ENCODE results near the gene DIAPH3. TPM values are rescaled to one million over a fixed set of nuclear protein-coding genes. Genes with fewer than 3 reads are reported as not detected.

Gene DIAPH3
- total RNA-seq, 1 donor from 2014 or later: 2.6 TPM

DNA sequence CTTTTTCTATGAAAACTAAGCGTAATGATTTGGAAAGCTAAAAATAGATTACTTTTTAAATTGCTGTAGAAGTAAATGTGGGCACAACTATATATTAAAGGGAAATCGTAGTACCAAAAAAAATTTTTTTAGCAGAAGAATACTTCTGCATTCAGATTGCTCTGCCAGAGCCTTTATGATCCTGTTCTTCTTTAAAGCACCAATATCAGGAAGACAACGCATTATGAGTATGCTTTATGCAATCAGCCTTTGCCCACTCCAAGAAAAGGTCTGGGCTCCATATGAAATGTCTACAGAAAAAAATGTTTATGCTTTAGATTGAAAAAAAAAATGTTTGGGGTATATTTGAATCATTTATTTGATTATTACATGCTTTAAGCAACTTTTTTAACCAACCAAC is 137.4 kb downstream of the DIAPH3 start:
- no peak overlapping the region for H3K4me3 Mint-ChIP-seq (ENCODE audit: unreplicated experiment)
- peaks cover 1% of the 10 kb centered on the region for H3K27me3 Mint-ChIP-seq (ENCODE audit: unreplicated experiment)
- no peaks in the 10 kb centered on the region for H3K4me1 Mint-ChIP-seq (ENCODE audit: low read depth, unreplicated experiment)
- no peak overlapping the region for H3K27ac Mint-ChIP-seq (ENCODE audit: unreplicated experiment)
- no peak for DNase-seq
- TF ChIP-seq, protein P1, sequence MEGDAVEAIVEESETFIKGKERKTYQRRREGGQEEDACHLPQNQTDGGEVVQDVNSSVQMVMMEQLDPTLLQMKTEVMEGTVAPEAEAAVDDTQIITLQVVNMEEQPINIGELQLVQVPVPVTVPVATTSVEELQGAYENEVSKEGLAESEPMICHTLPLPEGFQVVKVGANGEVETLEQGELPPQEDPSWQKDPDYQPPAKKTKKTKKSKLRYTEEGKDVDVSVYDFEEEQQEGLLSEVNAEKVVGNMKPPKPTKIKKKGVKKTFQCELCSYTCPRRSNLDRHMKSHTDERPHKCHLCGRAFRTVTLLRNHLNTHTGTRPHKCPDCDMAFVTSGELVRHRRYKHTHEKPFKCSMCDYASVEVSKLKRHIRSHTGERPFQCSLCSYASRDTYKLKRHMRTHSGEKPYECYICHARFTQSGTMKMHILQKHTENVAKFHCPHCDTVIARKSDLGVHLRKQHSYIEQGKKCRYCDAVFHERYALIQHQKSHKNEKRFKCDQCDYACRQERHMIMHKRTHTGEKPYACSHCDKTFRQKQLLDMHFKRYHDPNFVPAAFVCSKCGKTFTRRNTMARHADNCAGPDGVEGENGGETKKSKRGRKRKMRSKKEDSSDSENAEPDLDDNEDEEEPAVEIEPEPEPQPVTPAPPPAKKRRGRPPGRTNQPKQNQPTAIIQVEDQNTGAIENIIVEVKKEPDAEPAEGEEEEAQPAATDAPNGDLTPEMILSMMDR (IDR thresholded peaks at IDR 0.05; ENCODE audit: partially characterized antibody, unreplicated experiment): no peak
- H3K9me3 Mint-ChIP-seq (ENCODE audit: unreplicated experiment): peaks cover 2% of the 10 kb centered on the region
- peaks cover 8% of the 10 kb centered on the region for H3K36me3 Mint-ChIP-seq (ENCODE audit: unreplicated experiment)

DNA sequence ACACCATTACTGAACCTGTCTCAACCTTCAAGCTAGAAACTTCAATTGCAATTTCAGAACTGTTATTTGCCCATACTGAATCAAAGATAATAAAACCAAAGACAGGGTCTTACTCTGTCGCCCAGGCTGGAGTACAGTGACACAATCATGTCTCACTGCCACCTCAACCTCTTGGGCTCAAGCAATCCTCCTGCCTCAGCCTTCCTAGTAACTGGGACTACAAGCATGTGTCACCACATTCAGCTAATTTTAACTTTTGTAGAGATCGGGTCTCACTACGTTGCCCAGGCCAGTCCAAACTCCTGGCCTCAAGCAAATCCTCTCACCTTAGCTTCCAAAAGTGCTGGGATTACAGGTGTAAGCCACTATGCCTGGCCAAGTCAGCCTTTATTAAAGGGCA is 143.4 kb downstream of the DIAPH3 start:
- DNase-seq: no peak
- no peaks in the 10 kb centered on the region for H3K4me1 Mint-ChIP-seq (ENCODE audit: low read depth, unreplicated experiment)
- H3K4me3 Mint-ChIP-seq (ENCODE audit: unreplicated experiment): no peak overlapping the region
- no peaks in the 10 kb centered on the region for H3K9me3 Mint-ChIP-seq (ENCODE audit: unreplicated experiment)
- H3K36me3 Mint-ChIP-seq (ENCODE audit: unreplicated experiment): peaks cover 8% of the 10 kb centered on the region
- H3K27ac Mint-ChIP-seq (ENCODE audit: unreplicated experiment): no peak overlapping the region
- TF ChIP-seq, protein P1 (IDR thresholded peaks at IDR 0.05; ENCODE audit: partially characterized antibody, unreplicated experiment): no peak
- H3K27me3 Mint-ChIP-seq (ENCODE audit: unreplicated experiment): peaks cover 1% of the 10 kb centered on the region

GRCh38 chr13:60019119-60019993 is 144.4 kb downstream of the DIAPH3 start:
- peaks cover 5% of the 10 kb centered on the region for H3K36me3 Mint-ChIP-seq (ENCODE audit: unreplicated experiment)
- H3K27me3 Mint-ChIP-seq (ENCODE audit: unreplicated experiment): peaks cover 1% of the 10 kb centered on the region
- no peaks in the 10 kb centered on the region for H3K4me1 Mint-ChIP-seq (ENCODE audit: low read depth, unreplicated experiment)
- TF ChIP-seq, protein P1 (IDR thresholded peaks at IDR 0.05; ENCODE audit: partially characterized antibody, unreplicated experiment): no peak
- H3K9me3 Mint-ChIP-seq (ENCODE audit: unreplicated experiment): no peaks in the 10 kb centered on the region
- H3K27ac Mint-ChIP-seq (ENCODE audit: unreplicated experiment): no peak overlapping the region
- DNase-seq: no peak
- H3K4me3 Mint-ChIP-seq (ENCODE audit: unreplicated experiment): no peak overlapping the region

GRCh38 chr13:60018536-60018935 is 145.2 kb downstream of the DIAPH3 start:
- Mint-ChIP-seq H3K27ac (ENCODE audit: unreplicated experiment) (no peak overlapping the region), H3K36me3 (ENCODE audit: unreplicated experiment) (no peaks in the 10 kb centered on the region), H3K27me3 (ENCODE audit: unreplicated experiment) (no peaks in the 10 kb centered on the region), H3K4me1 (ENCODE audit: low read depth, unreplicated experiment) (no peaks in the 10 kb centered on the region), H3K4me3 (ENCODE audit: unreplicated experiment) (no peak overlapping the region), H3K9me3 (ENCODE audit: unreplicated experiment) (no peaks in the 10 kb centered on the region)
- DNase-seq: no peak
- TF ChIP-seq, protein P1 (IDR thresholded peaks at IDR 0.05; ENCODE audit: partially characterized antibody, unreplicated experiment): no peak

DNA sequence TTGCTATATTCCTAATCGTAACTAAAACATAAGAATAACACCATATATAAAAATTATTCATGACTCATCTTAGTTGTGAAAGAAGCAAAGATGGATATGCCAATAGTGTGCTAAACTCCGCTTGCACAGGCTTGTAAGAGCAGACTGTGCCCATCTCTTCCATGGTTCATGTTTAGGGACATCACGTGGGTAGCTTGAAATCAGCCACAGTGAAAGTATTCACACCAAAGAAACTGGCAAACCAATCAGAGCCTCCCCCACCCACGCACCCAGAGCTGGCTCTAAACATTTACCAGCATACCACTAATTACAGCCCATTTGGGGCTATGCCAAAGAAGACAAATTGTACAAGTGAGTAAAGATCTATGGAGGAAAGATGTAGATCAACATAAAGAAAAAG is 147.5 kb downstream of the DIAPH3 start:
- no peaks in the 10 kb centered on the region for H3K27me3 Mint-ChIP-seq (ENCODE audit: unreplicated experiment)
- TF ChIP-seq, protein P1 (IDR thresholded peaks at IDR 0.05; ENCODE audit: partially characterized antibody, unreplicated experiment): no peak
- DNase-seq: no peak
- H3K4me3 Mint-ChIP-seq (ENCODE audit: unreplicated experiment): no peak overlapping the region
- H3K27ac Mint-ChIP-seq (ENCODE audit: unreplicated experiment): no peak overlapping the region
- H3K9me3 Mint-ChIP-seq (ENCODE audit: unreplicated experiment): no peaks in the 10 kb centered on the region
- H3K4me1 Mint-ChIP-seq (ENCODE audit: low read depth, unreplicated experiment): no peaks in the 10 kb centered on the region
- H3K36me3 Mint-ChIP-seq (ENCODE audit: unreplicated experiment): no peaks in the 10 kb centered on the region
